GM10248 (cell line): Measurements from ENCODE around the gene GAK.

Source experiments
- CTCF ChIA-PET: fragments of 300-600 bp; sonication (Branson Sonifier 250); formaldehyde crosslinking; extraction: SDS; loops from one replicate; lab custom pipeline; 2021; ENCODE audit warnings: antibody characterized with exemption; lab: Yijun Ruan, JAX
- POLR2A ChIA-PET: fragments of 350-650 bp; sonication (Branson Sonifier 250); formaldehyde crosslinking; extraction: SDS; loops from one replicate; lab custom pipeline; 2020; ENCODE audit warnings: antibody characterized with exemption; lab: Yijun Ruan, JAX
- DNase-seq: peaks from one replicate; pipeline ENCODE4 v3.0.0; 2012; ENCODE audit errors: extremely low spot score
- TF ChIP-seq, protein P1 (sequence below): IDR thresholded peaks from 2 replicates; pipeline ENCODE4 v1.5.1; 2012; ENCODE audit warnings: mild to moderate bottlenecking, low read depth; ENCODE audit errors: extremely low read depth, missing control alignments, control extremely low read depth

Gene GAK

DNA sequence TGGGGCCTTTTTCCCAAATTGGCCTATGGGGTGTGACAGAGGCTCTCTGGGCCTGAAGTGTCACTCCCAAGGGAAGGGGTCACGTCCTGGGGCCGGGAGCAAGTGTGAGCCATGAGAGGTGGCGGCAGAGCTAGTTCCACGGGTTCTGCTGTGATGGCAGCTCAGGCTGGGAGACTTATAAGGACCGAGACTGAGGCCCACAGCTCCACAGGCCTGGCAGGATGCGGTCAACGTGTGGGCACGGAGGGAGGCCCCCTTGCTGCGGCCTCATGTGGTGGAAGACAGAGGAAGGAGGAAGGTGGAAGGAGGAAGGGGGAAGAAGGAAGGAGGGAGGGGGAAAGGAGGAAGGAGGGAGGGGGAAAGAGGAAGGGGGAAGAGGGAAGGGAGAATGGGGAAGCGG lies 99.0 kb downstream of the GAK start:
- no peak for DNase-seq
- TF ChIP-seq, protein P1, sequence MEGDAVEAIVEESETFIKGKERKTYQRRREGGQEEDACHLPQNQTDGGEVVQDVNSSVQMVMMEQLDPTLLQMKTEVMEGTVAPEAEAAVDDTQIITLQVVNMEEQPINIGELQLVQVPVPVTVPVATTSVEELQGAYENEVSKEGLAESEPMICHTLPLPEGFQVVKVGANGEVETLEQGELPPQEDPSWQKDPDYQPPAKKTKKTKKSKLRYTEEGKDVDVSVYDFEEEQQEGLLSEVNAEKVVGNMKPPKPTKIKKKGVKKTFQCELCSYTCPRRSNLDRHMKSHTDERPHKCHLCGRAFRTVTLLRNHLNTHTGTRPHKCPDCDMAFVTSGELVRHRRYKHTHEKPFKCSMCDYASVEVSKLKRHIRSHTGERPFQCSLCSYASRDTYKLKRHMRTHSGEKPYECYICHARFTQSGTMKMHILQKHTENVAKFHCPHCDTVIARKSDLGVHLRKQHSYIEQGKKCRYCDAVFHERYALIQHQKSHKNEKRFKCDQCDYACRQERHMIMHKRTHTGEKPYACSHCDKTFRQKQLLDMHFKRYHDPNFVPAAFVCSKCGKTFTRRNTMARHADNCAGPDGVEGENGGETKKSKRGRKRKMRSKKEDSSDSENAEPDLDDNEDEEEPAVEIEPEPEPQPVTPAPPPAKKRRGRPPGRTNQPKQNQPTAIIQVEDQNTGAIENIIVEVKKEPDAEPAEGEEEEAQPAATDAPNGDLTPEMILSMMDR = no peak
- ChIA-PET CTCF (no interaction called here), POLR2A (no interaction called here)

DNA sequence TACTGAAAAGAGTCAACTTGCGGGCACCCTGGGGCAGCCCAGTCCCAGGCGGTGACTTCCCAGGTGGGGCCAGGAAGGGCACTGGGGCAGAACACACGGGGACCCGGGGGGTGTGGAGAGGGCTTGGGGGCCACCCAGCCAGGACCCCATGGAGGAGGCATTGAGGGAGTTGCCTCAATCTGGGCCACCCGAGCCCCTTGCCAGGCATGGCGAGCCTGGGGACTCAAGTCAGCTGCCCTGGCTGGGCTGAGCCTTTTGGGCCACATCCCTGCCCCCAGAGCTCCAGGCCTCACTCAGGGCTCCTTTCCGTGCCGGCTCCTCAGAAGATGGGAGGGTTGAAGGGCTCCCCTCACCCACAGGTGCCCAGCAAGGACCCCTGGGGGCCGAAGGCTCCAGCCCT lies 99.6 kb downstream of the GAK start:
- no peak for DNase-seq
- TF ChIP-seq, protein P1 = no peak
- CTCF ChIA-PET = no interaction called here
- POLR2A ChIA-PET = no interaction called here

DNA sequence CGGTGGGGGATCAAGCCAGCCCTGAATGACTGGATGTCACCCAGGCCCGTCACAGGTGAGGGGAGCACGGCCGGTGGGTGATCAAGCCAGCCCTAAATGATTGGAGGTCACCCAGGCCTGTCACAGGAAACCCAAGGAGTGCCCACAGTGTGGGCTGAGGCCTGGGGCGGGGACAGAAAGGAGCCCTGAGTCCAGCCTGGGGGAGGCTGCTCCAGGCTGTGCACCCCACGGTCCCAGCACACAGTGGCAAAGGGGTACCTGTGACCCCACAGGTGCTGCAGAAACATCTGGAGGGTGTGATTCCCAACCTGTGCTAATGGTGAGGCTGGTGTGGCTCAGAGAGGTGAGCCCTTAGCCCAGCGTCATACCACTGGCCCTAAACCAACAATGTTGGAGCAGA lies 100.0 kb downstream of the GAK start:
- CTCF ChIA-PET = no interaction called here
- POLR2A ChIA-PET = no interaction called here
- DNase-seq = no peak
- TF ChIP-seq, protein P1 = no peak

DNA sequence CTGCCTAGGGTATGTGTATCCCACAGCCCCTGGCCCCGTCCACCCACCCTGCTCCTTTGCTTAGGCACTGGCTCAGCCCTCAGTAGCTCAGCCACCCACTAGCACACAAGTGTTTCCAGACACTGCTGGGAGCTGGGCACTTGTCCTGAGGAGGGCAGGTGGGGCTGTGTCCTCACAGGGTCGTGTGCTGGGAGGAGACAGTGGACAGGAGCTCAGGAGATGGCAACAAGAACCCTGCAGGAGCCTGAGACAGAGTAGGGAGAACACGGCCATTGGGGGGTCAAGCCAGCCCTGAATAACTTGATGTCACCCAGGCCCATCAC lies 100.7 kb downstream of the GAK start:
- TF ChIP-seq, protein P1 = no peak
- DNase-seq = no peak
- ChIA-PET CTCF (no interaction called here), POLR2A (no interaction called here)

DNA sequence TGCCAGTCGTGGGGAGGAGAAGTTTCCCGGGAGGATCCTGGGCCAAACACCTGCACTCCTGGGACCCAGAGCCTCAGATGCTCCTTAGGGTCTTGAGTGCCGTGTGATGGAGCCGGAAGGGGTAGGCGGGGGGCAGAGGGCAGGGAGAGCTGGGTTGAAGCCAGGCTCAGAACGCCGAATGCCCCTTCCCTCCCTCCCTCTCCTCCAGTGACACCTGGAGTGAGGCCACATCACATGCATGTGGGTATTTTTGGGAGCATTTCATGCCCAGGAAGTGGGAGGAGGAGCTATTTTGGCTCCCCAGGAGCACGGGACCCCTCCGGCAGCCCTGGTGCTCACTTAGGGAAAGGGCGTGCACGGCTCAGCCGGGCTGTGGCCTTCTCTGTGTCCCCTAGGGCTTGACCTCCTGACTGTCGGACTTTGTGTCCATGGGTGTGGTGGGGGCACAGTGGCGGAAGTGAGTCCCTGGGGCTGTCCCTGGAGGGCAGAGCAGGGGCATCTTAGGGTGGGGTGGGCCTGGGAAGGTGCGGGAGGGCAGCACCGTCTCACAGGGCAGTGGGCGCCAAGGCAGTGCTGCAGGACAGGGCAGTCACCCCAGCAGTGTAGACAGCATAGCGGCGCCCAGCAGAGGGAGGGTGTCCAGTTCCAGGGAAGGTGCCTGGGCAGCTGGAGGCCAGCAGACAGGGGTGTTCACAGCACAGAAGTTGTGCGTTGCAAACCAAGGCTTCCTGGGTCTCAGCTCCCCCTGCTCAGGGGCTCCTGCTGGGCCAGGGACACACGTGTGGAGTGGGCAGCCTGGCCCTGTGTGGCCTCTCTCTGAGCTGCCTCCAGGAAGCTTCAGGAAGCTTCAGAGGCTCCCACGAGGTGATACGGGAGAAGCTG lies 101.3 kb downstream of the GAK start:
- CTCF ChIA-PET = no interaction called here
- DNase-seq = no peak
- TF ChIP-seq, protein P1 = no peak
- POLR2A ChIA-PET = no interaction called here

DNA sequence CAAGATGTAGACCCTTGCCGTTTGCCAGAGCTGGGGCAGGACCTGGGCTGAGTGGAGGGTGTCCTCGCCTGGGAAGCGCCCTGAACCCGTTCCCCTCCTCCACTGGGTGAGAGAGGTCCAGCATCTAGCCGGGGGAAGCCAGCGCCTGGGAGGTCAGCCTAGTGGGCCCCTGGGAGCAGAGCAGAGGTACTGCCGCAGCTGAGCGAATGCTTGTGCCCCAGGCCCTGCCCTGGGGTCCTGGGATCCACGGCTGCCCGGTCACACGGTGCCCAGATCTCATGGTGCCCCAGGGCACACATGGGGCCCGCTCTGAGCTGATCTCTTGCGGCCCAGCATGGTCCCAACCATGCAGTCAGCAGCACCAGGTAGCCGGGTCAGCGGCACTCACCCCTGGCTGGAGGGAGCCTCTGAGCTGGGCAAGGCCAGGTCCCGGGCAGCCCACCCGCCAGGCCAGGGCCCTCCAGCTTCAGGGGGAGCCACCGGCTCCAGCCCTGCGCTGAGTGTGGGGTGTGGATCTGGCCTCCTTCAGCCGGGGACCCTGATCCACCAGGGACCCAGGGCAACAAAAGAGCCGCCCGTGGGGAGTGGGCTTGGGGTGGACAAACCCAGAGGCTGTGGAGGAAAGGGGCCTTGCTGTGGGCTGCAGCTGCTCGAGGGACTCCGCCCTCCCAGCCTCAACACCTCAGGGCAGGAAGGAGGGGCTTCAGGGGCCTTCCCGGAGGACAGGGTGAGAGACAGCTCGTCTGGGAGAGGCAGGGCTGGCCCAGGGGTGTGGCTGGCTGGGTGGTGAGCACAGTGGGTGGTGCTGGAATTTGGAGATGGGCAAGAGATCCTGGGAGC lies 102.1 kb downstream of the GAK start:
- ChIA-PET CTCF (no interaction called here), POLR2A (no interaction called here)
- no peak for DNase-seq

More for the DNA sequence above, 102.1 kb downstream of the GAK start:
- TF ChIP-seq, protein P1 = no peak
